ENCODE data around the gene CCL11.
"Not testable (repeated sequence)": the region's sequence is repeated elsewhere in the genome, so short reads cannot be mapped to it uniquely, and the experiment has no call there.

DNA sequence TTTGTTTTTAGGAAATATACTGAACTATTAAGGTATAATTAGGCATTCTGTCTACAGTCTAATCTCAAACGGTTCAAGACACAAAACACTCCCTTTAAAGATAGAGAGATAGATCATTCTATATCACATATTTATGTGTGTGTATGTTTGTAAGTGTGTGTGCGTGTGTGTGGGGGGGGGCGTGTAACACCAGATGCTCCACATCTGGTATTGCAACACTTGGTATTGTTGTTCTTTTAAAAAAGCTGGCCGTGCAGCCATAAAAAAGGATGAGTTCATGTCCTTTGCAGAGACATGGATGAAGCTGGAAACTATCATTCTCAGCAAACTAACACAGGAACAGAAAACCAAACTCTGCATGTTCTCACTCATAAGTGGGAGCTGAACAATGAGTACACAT lies 42.0 kb downstream of the CCL11 start:
- TF ChIP-seq, protein P1, sequence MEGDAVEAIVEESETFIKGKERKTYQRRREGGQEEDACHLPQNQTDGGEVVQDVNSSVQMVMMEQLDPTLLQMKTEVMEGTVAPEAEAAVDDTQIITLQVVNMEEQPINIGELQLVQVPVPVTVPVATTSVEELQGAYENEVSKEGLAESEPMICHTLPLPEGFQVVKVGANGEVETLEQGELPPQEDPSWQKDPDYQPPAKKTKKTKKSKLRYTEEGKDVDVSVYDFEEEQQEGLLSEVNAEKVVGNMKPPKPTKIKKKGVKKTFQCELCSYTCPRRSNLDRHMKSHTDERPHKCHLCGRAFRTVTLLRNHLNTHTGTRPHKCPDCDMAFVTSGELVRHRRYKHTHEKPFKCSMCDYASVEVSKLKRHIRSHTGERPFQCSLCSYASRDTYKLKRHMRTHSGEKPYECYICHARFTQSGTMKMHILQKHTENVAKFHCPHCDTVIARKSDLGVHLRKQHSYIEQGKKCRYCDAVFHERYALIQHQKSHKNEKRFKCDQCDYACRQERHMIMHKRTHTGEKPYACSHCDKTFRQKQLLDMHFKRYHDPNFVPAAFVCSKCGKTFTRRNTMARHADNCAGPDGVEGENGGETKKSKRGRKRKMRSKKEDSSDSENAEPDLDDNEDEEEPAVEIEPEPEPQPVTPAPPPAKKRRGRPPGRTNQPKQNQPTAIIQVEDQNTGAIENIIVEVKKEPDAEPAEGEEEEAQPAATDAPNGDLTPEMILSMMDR (IDR thresholded peaks at IDR 0.05): not testable (repeated sequence)
- not testable (repeated sequence) for TF ChIP-seq ZFX (IDR thresholded peaks at IDR 0.05; ENCODE audit: borderline replicate concordance)
